Ramos (cell line): ENCODE measurements around the gene POU2AF3.

Experiments
- in situ Hi-C: fragments of 300-500 bp; cut with MboI; formaldehyde crosslinking; loops from one replicate; pipeline ENCODE4 v1.14.3; 2022; ENCODE audit warnings: low sequenced_read_pairs; ENCODE audit not compliant: unreplicated experiment

Gene POU2AF3

DNA sequence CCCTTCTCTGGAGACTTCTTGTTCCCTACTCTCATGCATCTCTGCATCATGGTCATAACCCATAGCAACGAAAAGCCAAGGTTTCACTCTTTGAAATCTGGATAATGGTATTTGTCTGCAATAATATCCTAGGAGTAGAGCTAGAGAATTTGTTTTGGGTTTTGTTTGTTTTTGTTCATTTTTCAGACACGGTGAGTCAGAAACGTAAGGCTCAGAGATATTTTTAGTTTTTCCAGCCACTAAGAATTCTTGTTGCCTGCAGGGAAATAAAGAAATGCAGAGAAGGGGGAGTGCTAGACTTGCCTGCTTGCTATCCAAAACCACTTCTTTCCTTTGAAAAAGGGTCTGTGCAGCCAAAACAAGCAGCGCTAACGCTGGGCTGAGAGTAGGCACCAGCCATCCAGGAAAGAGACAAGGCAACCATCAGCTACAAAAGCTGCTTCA is 26.0 kb downstream of the POU2AF3 start:
- in situ Hi-C loops: no loop called here

DNA sequence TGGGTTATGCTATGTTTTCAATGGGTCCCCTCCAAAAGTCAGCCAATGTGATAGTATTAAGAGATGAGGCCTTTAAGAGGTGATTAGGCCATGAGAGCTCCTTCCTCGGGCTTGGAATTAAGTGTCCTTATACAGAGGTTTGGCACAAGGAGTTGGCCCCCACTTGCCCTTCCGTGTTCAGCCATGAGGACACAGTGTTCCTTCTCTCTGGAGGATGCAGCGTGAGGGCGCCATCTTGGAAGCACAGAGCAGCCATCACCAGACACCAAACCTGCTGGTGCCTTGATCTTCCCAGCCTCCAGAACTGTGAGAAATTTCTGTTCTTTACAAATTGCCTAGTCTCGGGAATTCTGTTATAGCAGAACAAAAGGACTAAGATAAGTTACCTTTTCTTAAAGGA is 26.9 kb downstream of the POU2AF3 start:
- in situ Hi-C loops: no loop called here

DNA sequence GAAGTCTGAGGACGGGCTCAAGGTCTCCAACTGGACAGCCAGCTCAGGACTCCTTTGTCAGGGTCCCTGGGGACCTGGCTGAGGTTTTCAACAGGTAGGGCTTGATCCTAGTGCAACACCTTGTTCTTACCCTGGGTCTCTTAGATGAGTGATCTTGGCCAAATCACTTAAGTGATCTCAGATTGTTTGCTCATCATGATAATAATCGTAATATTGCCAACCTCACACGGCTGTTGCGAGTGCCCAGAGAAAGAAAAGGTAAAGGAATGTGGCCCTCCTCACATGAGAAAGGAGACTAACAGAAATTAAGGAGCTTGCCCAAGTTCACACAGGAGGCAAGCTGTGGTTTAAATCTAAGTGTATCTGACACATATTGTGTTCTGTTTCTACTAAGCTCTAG is 28.5 kb downstream of the POU2AF3 start:
- in situ Hi-C loops: no loop called here

DNA sequence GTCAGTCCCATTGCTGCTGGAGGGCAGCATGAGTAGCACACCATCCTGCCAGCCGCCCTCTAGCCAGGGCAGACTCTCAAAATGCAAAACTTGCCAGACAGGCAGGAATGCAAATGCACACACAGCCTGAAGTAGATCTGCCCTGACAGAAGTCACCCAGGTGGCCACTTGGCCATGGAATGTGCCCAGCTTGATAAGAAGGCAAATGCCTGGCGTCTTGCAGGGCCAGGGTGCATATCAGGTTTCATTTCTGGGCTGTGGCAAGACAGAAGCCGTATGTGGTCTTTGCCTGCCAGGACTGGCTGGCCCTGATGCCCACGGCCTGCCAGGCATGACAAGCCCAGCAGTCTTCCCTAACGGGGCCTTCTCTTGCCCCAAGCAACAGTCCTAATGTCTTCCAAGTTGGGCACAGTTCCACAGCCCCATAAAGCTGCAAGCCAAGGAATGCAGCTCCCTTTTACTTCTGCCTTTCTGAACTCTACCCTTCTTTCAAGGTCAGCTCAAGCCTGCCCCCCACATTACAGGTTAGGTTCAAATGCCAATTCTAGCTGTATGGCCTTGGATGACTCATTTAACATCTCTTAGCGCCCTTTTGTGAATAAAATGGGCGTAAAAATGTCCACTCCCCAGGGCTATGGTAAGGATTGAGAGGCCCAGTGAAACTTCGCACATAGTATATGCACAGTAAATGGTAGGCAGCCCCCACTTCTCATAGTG is 29.7 kb downstream of the POU2AF3 start:
- in situ Hi-C loops: no loop called here

- in situ Hi-C loops: no loop called here
Measured at GRCh38 chr11:111329306-111330204, 31.2 kb downstream of the POU2AF3 start.

DNA sequence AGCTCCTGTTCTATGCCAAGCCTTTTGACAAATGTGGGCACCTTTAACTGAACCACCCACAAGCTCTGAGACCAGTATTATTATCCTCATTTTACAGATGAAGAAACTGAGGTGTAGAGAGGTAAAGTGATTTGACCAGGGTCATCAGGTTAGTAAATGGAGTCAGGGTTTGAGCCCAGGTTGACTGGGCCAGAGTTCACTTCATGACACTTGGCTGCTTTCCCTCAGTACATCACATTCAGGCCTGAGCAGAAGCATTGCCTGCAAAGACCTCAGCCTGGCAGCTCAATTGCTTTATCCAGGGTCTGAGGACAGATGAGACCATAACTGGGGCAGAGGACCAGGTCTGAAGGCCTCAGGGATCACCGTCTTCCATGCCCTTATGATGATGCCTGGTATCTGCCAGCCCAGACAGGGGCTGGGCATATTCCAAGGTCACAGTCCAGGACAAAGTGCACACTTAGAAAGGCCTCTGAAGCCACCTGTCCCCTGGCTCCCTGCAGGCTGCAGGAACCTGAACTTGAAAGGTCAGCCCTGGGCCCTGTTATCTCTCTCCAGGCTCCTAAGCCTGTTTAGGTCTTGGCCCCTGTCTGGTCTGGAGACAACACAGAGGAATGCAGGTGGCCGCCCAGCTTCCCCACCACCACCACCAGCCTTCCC is 32.0 kb downstream of the POU2AF3 start:
- in situ Hi-C loops: no loop called here

DNA sequence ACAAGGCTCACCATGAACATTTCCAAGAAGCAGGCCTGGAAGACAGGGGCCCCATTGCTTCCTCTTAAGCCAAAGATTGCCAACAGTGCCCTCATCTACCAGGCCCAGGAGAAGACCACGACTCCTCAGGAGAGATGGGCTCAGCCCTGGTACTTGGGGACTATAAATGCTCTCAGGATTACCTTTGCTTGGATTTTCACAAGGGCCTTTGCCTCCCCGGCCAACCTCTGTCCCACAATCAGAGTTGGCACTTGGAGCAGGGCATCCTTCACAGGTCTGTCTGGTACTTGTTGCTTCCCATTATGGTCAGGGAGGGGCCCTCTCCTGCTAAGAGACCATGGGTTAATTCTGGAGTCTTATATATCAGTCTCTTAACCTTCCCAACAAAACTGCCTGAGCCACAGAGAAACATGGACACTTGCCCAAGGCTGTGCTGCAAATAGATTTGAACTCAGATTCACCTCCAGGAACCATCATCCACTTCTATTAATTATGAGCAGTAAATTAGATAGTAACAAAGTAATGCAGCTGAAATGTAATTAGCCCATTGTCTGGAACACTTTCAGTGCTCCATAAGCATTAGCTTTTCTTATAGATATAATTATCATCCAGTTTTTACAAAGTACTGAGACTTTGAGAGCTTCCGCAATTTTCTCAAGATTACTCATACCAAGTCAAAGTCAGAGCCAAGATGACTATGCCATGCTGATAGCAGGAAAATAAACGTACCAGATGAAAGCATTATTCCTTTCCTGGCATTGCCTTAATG is 33.5 kb downstream of the POU2AF3 start:
- in situ Hi-C loops: no loop called here

DNA sequence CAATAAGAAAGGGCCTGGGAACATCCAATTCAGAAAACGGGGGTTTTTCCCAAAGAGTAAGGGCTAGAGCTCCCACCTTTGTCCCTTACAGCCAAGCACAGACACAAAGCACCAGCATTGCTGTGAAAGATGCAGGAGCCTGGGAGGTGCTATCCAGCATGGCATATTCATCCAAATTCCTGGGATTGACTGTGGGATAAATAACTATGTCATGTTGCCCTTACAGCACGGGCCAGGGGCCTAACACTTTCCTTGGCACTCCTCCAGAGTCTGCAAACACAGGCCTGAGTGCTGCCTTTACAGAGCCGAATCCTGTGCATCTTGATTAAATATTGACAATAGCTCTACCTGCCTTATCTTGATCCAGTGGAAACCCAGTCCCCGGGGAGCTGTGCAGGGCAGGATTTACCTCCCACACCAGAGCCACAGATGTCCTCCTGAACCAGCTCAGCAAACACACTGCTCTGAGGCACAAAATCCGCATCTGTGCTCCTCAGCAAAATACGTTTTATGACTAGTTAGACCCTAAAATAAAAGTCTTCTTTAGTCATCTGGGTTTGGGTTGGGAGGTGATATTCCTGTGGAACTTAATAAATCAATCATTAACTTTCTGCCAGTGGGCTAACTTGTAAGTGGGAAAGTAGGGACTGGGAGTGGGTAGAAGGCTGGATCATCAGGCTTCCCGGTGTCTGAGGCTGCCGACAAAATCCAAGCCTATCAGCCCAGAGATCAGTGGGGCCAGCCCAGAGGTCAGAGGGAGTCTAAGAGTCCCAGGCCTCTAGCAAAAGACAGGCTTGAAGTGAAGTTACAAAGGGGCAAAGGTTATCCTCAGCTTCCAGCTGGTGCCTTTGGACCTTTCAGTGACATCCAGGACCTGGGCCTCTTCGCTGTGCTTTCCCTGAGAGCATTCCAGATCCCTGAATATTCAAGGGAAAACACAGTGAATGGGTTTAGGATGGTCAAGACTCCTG is 36.5 kb downstream of the POU2AF3 start:
- in situ Hi-C loops: no loop called here

DNA sequence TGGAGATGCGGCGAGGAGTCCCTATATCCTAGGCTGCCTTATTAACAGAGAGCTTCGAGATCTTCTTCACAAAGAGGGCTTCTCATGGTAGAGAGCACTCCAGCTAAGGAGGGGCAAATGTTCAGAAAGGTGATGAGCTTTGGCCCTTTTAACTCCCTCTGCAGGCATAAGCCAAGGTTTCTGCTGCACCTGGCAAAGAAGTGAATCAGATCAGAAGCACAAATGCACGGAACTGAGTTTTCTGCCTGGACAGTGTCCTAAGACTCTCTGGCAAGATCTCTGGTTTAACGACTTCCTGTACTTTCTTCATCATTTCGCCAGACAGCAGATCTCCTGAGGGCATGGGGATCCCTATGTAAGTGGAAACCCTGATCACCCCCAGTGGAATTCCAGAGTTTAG is 37.2 kb downstream of the POU2AF3 start:
- in situ Hi-C loops: no loop called here

- in situ Hi-C loops: no loop called here
Measured at GRCh38 chr11:111336062-111336461, 37.7 kb downstream of the POU2AF3 start.

DNA sequence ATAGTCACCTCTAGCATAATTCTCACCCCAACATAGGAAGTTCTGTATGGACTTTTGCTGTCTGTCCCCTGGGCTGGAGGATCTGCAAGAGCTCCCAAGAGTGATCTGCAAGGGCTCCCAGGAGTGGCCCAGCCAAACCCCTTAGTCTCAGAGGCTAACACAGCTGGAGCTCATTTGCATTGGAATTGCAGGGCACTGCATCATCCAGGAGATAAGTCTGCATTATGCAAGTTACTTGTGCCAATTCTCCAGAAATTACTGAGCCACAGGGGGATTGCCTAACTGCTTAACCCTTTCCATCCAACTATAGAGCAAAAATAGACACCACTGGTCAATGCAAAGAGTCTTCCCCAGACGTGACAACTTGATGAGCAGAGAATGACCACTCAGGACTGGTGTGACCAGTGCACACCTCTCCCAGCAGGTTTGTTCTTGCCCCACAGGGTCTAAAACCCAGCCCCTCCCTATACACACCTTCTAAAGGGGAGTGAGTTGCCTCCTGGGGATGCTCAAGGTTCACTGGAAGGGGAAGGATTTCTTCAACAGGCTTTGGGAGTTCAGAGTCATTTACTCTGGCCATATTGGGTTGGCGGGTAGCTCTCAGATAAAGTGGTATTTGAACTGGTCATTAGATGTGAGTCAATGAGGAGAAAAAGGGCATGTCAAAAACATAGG is 38.4 kb downstream of the POU2AF3 start:
- in situ Hi-C loops: no loop called here

GRCh38 chr11:111339758-111340388 is 41.5 kb downstream of the POU2AF3 start:
- in situ Hi-C loops: no loop called here

GRCh38 chr11:111342329-111342728 is 44.0 kb downstream of the POU2AF3 start:
- in situ Hi-C loops: no loop called here

- in situ Hi-C loops: no loop called here
Measured at GRCh38 chr11:111344032-111344431, 45.7 kb downstream of the POU2AF3 start.

GRCh38 chr11:111347002-111347722 is 48.8 kb downstream of the POU2AF3 start:
- in situ Hi-C loops: no loop called here

DNA sequence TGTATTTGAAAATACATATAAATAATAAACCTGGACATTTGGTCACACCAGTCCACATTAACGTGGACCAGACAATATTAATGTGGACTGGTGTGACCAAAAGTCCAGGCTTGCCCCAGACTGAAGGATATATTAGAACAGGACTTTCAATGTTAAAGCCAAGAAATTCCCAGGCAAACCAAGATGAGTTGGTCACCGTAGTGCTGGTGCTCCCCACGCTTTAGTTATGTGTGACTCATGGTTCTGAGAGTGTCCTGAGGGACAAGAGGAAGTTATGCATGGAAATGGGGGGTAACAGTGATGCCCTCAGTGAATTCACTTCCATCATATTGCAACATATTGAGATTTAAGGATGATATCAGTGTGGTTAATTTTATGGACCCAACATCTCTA is 49.4 kb downstream of the POU2AF3 start:
- in situ Hi-C loops: no loop called here

DNA sequence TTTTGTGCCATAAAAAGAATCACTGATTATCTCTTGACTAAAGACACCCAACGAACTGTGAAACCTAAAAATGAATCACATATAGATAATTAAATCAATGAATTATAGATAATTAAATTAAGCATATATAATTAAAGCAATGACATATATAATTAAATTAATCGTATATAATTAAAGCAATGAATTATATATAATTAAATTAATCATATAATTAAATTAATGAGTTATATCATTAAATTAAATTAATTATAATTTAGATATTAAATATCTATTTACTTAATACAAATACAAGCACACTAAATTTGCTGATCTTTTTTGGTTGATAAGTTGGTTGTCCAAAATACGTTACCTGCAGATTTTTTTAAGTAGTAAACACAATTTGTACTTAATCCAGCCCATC is 49.8 kb downstream of the POU2AF3 start:
- in situ Hi-C loops: no loop called here
